Measurements from ENCODE around the gene CCDC51. TPM values are rescaled to one million over a fixed set of nuclear protein-coding genes. Genes with fewer than 3 reads are reported as not detected.

The CCDC51 gene
- total RNA-seq, 4 donors from 2014 or later: 6.4 to 18.7 (median 13.6) TPM

DNA sequence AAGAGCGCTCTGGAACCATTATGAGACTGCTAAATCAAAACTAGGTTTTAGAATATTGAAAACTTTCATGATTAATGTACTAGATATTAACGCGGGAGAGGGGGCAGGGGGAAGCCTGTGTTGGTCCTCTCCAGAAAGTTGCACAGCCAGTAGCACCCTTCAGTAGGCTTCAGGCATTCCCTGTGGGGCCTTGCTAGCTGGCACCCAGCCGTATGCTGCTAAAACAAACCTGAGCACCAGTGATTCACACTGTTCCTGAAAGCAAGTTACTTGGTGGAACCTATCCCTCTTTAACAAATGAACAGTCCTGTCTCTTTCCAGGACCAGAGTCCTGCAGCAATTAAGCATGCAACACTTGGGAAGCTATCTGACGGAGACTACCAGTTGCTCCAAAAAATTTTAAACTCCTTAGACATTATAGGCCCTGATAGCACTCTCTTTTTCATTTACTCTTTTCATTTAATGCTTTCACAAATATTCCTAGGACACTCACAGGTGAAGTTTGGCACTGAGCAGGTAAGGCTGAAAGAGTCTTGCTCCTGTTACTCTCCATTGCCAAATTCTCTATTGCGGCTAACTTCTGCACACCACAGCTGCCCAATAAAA is 5.5 kb upstream of the CCDC51 start:
- Histone ChIP-seq H3K9me3 (no peaks in the 10 kb centered on the region), H3K36me3 (peaks cover 22% of the 10 kb centered on the region), H3K4me3 (peak overlapping the region; percentile 91), H3K4me1 (peaks cover 37% of the 10 kb centered on the region), H3K27ac (no peak overlapping the region), H3K27me3 (no peaks in the 10 kb centered on the region)
- no peak for DNase-seq (ENCODE audit: low spot score in 2 of 2)
- WGBS: 83% methylated on average over 5 of the region's 6 CpGs
- TF ChIP-seq POLR2AphosphoS5 (IDR thresholded peaks at IDR 0.05) (no peak), EP300 (IDR thresholded peaks at IDR 0.05) (no peak), POLR2A (IDR thresholded peaks at IDR 0.05) (no peak)
- TF ChIP-seq, protein P1, sequence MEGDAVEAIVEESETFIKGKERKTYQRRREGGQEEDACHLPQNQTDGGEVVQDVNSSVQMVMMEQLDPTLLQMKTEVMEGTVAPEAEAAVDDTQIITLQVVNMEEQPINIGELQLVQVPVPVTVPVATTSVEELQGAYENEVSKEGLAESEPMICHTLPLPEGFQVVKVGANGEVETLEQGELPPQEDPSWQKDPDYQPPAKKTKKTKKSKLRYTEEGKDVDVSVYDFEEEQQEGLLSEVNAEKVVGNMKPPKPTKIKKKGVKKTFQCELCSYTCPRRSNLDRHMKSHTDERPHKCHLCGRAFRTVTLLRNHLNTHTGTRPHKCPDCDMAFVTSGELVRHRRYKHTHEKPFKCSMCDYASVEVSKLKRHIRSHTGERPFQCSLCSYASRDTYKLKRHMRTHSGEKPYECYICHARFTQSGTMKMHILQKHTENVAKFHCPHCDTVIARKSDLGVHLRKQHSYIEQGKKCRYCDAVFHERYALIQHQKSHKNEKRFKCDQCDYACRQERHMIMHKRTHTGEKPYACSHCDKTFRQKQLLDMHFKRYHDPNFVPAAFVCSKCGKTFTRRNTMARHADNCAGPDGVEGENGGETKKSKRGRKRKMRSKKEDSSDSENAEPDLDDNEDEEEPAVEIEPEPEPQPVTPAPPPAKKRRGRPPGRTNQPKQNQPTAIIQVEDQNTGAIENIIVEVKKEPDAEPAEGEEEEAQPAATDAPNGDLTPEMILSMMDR (IDR thresholded peaks at IDR 0.05): no peak

DNA sequence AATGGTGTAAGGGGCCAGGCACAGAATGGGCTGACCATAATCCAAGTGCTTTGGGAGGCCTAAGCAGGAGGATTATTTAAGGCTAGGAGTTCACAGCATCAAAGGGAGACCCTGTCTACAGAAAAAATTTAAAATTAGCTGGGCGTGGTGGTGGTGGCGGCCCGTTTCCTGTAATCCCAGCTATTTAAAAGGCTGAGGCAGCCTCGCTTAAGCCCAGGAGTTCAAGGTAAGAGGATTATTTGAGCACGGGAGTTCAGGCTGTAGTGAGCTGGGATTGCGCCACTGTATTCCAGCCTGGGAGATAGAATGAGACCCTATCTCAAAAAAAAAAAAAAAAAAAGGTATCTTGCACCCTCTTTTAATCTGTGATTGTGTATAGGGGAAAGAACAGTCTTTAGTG is 2.0 kb upstream of the CCDC51 start:
- H3K27ac ChIP-seq: no peak overlapping the region
- no peaks in the 10 kb centered on the region for H3K9me3 ChIP-seq
- 77% methylated on average over 6 of the region's 6 CpGs for WGBS
- TF ChIP-seq, protein P1 (IDR thresholded peaks at IDR 0.05): no peak
- TF ChIP-seq POLR2A (IDR thresholded peaks at IDR 0.05): no peak
- no peak for TF ChIP-seq POLR2AphosphoS5 (IDR thresholded peaks at IDR 0.05)
- TF ChIP-seq EP300 (IDR thresholded peaks at IDR 0.05): no peak
- peaks cover 40% of the 10 kb centered on the region for H3K4me1 ChIP-seq
- DNase-seq (ENCODE audit: low spot score in 2 of 2): no peak
- no peaks in the 10 kb centered on the region for H3K27me3 ChIP-seq
- H3K4me3 ChIP-seq: no peak overlapping the region
- H3K36me3 ChIP-seq: peaks cover 22% of the 10 kb centered on the region

DNA sequence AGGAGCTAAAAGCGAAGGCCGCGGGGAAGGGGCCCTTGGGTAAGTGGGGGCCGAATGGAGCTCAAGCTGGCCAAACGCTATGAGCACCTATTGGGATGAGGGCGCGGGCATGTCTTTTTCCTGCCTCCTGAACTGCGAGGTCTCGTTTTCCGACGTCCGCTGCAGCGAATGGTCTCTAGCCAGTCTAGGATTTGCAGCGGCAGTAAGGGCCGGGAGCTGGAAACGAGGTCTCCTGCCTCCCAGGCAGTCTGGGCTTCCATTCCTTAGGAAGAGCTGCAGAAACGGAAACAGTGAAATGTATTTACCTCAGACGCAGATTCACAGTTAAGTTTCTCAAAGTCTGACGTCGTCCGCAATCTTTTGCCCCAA is 655 bp upstream of the CCDC51 start:
- under 1% methylated on average over 21 of the region's 21 CpGs for WGBS
- Histone ChIP-seq H3K36me3 (peaks cover 22% of the 10 kb centered on the region), H3K27ac (peak overlapping the region; percentile 97), H3K4me1 (peaks cover 41% of the 10 kb centered on the region), H3K4me3 (peak overlapping the region; percentile 90), H3K9me3 (no peaks in the 10 kb centered on the region), H3K27me3 (no peaks in the 10 kb centered on the region)
- DNase-seq (ENCODE audit: low spot score in 2 of 2): no peak
- no peak for TF ChIP-seq POLR2AphosphoS5 (IDR thresholded peaks at IDR 0.05)
- TF ChIP-seq, protein P1 (IDR thresholded peaks at IDR 0.05): no peak
- TF ChIP-seq POLR2A (IDR thresholded peaks at IDR 0.05): no peak
- no peak for TF ChIP-seq EP300 (IDR thresholded peaks at IDR 0.05)

DNA sequence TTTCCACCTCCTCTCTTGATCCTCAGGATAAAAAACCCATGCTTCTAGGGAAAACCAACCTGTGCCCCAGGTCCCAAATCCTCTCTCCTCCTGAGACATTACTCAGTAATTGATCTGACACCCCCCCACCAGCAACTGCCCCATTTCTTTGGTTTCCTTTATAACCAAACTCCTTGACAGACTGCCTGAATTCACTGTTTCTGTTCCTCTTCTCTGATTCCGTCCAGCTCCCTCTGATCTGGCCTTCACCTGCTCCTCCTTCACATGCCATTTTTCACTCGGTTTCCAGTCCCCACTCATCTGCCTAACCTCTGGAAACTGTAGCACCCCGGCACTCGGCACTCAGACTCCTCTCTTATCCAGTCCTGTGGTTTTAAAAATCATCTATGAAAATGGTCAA is 2.1 kb downstream of the CCDC51 start:
- WGBS: 75% methylated on average over 4 of the region's 4 CpGs

DNA sequence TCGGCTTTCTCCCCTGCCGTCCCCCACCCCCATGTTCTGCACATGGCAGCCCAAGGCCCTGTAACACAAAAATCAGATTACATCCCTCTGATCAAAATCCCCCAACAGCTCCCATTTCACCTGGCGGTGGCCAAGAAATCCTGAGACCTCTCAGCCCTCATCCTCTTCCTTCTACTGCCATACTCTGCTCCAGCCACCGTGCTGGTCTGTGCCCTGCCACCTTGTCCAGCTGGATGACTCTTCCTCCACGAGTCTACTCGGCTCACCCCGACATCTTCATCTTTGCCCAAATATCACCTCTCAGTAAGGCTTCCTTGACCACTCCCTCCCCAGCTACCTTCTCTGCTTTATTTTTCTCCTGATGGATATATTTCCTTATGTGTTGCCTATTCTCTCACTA is 3.1 kb downstream of the CCDC51 start:
- peak overlapping the region; percentile 11 for H3K27ac ChIP-seq
- 87% methylated on average over 7 of the region's 7 CpGs for WGBS

More for the DNA sequence above, 2.1 kb downstream of the CCDC51 start:
- TF ChIP-seq, protein P1 (IDR thresholded peaks at IDR 0.05): no peak
- TF ChIP-seq POLR2AphosphoS5 (IDR thresholded peaks at IDR 0.05) (no peak), EP300 (IDR thresholded peaks at IDR 0.05) (no peak), POLR2A (IDR thresholded peaks at IDR 0.05) (no peak)
- Histone ChIP-seq H3K36me3 (peaks cover 14% of the 10 kb centered on the region), H3K4me3 (no peak overlapping the region), H3K27me3 (no peaks in the 10 kb centered on the region), H3K9me3 (no peaks in the 10 kb centered on the region), H3K27ac (no peak overlapping the region), H3K4me1 (peaks cover 65% of the 10 kb centered on the region)
- DNase-seq (ENCODE audit: low spot score in 2 of 2): no peak

More for the DNA sequence above, 3.1 kb downstream of the CCDC51 start:
- Histone ChIP-seq H3K27me3 (no peaks in the 10 kb centered on the region), H3K36me3 (peaks cover 10% of the 10 kb centered on the region), H3K4me3 (no peak overlapping the region), H3K9me3 (no peaks in the 10 kb centered on the region), H3K4me1 (peaks cover 69% of the 10 kb centered on the region)
- TF ChIP-seq, protein P1 (IDR thresholded peaks at IDR 0.05): no peak
- TF ChIP-seq POLR2AphosphoS5 (IDR thresholded peaks at IDR 0.05): no peak
- no peak for TF ChIP-seq POLR2A (IDR thresholded peaks at IDR 0.05)
- TF ChIP-seq EP300 (IDR thresholded peaks at IDR 0.05): no peak
- no peak for DNase-seq (ENCODE audit: low spot score in 2 of 2)

Measured in suprapubic skin (tissue), 4 donors.